ENCODE measurements around the gene SHF. TPM values are rescaled to one million over a fixed set of nuclear protein-coding genes. Genes with fewer than 3 reads are reported as not detected.

SHF gene
- total RNA-seq, 1 experiment from 2014 or later: 14.2 TPM

GRCh38 chr15:45169608-45170480, 17.9 kb downstream of the SHF start:
- no peak for DNase-seq (ENCODE audit: low read depth)

GRCh38 chr15:45168751-45169551, 18.8 kb downstream of the SHF start:
- no peak for DNase-seq (ENCODE audit: low read depth)

DNA sequence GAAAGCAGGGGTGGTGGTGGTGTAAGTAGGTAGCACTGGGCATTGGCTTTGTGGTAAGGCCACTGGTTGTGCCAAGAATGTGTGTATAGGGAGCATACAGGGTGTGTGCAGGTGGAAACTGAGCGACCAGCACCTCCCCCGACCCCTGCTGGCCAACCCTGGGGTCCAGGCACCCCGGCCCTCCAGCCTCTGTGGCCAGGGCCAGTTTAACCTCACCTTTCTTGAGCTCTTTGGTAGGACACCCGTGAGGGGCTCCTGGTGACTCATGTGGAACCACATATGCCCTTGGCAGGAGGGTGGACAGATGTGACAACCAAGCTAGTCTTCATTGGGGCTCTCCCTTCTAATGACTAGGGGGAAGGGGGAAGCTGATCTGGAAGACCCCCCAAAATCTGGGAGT, 19.5 kb downstream of the SHF start:
- no peak for DNase-seq (ENCODE audit: low read depth)

DNA sequence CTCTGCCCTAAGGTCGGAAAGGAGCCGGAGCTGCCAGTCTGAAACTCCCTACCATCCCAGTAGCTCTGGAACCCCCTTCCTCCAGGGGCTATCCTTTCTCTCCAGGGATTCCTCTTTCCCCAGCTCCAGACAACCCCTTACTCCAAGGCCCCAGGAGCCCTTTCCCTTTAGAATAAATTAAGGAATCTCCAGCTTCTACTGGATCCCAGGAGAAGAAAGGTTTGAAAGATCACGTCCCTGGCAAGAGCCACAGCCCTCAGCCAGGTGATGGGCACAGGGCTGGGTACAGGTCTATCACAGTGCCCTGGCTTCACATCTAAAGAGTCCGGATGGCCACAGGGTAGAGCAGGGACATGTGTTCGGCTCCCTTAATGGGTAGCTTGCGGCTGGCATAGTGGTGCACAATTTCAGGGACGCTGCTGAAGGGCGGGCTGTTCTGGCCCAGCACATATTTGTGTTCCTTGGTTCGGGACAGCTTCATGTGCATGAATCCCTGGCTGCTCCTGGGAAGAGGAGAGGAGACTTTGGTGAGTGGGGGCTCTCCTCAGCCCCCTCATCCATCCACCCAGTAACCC, 20.0 kb downstream of the SHF start:
- DNase-seq (ENCODE audit: low read depth): no peak

GRCh38 chr15:45166834-45167630, 20.7 kb downstream of the SHF start:
- peak; percentile 89 for DNase-seq (ENCODE audit: low read depth)

DNA sequence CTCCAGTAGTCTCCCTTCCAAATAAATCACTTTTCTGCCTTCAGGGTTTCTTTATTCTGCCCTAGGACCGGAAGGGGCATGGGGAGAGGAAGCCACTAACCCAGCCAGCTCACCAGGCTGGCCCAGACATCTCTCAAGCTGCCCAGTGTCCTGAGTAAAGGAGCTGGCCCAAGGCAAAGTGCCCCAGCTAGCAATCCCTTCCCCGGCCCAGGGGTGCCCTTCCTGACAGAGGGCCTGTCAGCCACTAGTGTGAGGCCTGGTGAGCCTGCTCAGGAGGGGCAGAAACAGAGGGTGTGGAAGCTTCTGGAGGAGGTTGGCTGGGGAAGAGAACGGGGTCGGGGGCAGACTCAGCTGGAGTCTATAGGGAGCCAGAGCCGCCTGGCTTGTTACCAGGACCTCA, 22.2 kb downstream of the SHF start:
- no peak for DNase-seq (ENCODE audit: low read depth)

DNA sequence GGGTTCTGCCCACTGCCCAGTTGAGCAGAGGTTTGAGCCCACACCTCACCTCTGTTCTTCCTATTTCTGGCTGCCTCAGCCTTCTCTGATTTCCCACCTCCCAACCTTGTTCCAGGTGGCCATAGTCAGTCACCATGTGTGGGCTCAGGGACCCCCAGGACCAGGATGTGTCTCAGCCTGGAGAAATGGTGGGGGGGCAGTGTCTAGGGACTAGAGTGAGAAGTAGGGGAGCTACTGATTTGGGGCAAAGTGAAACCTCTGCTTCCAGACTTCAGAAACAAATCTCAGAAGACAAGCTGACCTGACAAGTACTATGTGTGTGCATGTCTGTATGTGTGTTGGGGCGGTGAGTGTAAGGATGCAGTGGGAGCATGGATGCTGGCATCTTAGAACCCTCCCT, 22.9 kb downstream of the SHF start:
- DNase-seq (ENCODE audit: low read depth): no peak

GRCh38 chr15:45163508-45163856, 24.3 kb downstream of the SHF start:
- DNase-seq (ENCODE audit: low read depth): no peak

DNA sequence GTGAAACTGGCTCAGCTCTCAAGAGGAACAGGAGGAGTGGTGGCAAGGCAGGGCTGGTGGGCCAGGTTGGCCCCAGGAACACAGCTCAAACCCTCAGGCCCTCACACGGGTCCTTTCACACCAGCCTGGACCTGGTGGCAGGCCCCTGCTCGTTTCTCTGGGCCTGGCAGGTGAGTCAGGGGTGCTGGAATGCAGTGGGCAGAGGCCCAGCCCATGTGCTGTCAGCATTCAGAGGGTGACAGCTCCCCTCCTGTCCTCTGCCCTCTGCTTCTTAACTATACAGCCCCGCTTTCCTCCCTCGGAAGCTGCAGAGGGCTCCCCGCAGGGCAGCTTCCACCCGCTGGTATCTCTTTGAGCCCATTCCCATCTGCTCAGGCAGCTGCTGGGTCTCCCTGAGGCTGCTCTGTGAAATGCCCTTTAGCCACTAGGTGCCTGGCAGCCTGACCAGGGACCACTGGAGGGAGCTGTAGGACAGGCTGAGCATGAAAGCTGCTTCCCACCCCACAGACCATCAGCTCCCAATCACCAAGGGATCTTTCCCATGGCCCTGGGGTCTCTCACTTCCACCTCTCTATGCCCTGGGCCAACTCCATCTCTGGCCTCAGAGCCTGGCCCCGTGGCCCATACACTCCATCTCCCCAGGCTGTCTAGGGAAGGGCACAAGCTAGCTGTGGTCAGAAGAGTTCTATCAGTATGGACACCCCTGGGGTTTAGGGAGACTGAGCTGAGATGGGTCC, 24.8 kb downstream of the SHF start:
- peak; percentile 84 for DNase-seq (ENCODE audit: low read depth)

DNA sequence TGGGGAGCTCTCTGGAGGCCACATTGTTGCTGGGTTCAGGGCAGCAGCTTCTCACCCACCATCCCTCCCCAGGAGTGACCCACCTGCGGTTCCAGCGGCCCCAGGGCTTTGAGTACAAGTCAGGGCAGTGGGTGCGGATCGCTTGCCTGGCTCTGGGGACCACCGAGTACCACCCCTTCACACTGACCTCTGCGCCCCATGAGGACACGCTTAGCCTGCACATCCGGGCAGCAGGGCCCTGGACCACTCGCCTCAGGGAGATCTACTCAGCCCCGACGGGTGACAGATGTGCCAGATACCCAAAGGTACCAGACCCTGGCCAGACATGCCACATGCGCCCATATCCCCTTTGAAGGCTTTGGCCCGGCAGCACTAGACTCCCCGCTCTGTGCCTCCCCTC, 26.1 kb downstream of the SHF start:
- no peak for DNase-seq (ENCODE audit: low read depth)

DNA sequence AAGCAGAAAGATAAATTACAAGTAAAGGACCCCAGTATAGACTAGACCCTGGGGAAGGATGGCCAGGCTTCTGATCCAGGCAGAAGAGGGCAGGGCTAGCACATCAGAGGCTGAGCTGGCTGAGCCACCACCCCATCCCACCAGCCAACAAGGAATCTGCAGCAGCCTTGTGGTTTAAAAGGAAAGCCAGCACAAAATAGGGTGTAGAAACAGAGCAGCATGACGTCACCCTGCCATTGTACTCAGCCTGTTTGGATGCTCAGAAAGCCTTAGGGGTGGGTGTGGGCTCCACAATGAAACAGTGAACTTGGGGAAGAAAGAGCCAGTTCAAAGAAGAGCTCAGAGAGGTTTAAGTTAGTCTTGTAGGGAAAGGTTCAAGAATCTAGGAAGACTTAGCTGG, 29.8 kb downstream of the SHF start:
- peak; percentile 77 for DNase-seq (ENCODE audit: low read depth)

- peak; percentile 50 for DNase-seq (ENCODE audit: low read depth)
Measured at GRCh38 chr15:45156744-45157455, 30.9 kb downstream of the SHF start.

GRCh38 chr15:45155739-45156138, 32.0 kb downstream of the SHF start:
- no peak for DNase-seq (ENCODE audit: low read depth)

DNA sequence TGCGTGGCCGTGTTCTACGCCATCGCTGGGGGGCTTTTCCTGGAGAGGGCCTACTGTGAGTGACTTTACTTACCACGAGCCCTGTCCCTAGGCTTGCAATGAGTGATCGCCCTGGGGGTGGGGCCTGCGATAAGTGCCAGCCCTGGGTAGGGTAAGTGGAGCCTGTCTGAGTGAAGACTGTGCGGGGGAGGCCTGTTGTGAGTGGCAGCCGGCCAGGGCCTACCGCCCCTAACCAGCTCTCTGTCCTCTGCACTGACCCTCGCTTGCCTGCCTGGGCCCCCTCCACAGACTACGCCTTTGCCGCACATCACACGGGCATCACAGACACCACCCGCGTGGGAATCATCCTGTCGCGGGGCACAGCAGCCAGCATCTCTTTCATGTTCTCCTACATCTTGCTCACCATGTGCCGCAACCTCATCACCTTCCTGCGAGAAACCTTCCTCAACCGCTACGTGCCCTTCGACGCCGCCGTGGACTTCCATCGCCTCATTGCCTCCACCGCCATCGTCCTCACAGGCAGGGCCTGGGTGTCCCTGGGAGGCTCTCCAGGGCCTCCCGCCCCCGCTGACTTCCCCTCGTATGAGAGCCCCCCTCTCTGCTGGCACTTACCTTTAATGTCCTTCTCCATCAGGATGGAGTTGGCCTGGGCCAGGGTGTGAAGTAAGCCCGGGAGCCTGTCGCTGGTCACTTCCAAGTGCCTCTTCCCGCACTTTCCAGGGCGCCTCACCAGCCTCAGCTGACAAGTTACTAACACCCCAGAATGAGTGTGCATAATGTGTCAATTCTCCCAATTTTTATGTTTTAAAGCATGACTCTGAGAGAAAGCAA, 35.6 kb downstream of the SHF start:
- DNase-seq (ENCODE audit: low read depth): no peak

DNA sequence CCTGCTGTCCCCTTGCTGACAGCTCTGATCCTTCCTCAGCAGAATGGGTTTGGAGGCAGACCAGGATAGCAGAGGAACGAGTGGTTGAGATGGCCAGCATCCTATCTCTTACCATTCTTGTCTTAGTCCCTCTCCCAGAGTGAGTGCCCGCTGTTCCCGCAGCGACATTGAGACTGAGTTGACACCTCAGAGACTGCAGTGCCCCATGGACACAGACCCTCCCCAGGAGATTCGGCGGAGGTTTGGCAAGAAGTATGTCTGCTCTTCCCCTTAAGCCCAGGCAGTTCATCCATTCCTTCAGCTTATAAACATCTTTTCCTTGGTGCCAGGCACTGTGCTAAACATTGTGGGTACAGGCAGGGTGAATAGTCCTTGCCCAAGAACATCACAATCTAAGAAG, 36.8 kb downstream of the SHF start:
- no peak for DNase-seq (ENCODE audit: low read depth)

GRCh38 chr15:45150481-45150880, 37.3 kb downstream of the SHF start:
- DNase-seq (ENCODE audit: low read depth): no peak

DNA sequence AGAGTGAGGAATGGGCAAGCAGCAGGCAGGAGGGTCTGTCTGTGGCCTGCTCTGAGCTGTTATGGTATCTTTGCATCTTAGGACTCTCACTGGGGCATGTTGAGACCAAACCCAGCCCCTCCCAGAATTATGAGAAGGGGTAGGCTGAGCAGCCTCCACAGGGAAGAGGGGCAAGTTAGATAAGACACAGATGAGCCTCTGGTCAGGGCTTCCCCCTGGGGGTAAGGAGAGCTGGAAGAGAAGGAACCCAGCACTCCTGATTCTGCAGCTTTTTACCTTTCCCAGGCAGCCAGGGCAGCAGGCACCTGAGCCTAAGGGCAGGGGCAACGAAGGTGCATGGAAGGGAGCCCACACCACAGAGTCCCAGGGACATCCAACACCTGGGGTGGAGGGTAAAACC, 38.7 kb downstream of the SHF start:
- DNase-seq (ENCODE audit: low read depth): no peak

DNA sequence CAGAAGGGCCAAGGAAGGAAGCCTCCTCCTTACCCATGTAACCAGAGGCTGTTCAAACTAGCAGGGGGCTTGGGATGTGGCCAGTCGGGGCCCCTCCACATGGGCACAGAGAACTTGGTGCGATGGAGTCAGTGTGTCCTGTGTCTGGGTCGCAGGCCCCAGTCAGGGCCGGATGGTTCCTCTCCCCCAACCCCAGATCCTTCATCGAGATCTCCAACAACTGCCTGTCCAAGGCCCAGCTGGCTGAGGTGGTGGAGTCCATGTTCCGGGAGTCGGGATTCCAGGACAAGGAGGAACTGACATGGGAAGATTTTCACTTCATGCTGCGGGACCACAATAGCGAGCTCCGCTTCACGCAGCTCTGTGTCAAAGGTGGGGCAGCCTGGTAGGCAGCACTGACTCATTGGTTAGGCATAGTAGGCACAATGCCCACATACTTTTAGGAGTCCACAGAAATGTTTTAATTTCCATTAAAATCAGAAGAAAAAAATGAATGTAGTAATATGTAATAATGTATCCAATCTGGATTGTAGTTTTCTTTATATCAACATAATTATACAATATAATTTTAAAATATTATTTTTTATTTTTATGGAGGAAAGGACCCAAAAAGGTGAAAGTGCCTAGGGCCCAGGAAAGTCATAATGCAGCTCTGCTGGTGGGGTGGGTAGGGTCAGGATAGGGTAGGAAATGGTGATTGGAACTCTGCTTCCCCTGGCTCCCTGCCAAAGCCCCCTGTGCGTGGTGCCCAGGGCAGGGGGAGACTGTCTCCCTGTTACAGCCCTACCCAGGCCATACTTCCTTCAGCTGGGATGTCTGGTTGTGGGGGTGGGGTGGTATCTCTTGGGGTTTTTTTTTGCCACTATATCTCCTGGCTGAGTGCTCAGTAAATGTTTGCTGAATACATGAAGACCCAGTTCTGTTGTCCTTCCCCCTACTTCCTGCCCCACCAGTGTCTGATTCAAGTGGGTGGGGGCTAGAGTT, 39.4 kb downstream of the SHF start:
- DNase-seq (ENCODE audit: low read depth): no peak
